Upper lobe of left lung (tissue), 4 donors: ENCODE data around the gene RAB3D.
"Not testable (repeated sequence)": the region's sequence is repeated elsewhere in the genome, so short reads cannot be mapped to it uniquely, and the experiment has no call there.

Source experiments
- CTCF ChIP-seq, 6 experiments: fragments of 450-650 bp in 4 of 6; fragments of 200-600 bp in 2 of 6; sonication (generic) in 2 of 6; IDR thresholded peaks; one replicate each; pipeline ENCODE4 v1.5.1; 2016 to 2019; ENCODE audit warnings: antibody characterized with exemption in 6 of 6
- POLR2AphosphoS5 ChIP-seq, 2 donors: sonication (generic); formaldehyde crosslinking; IDR thresholded peaks; one replicate each; pipeline ENCODE4 v1.5.1; 2017; ENCODE audit warnings: antibody characterized with exemption in 2 of 2

GRCh38 chr19:11354102-11354501 is 14.6 kb upstream of the RAB3D start:
- TF ChIP-seq CTCF, POLR2AphosphoS5 (IDR thresholded peaks at IDR 0.05): not testable (repeated sequence)
